Type B pancreatic cell (in vitro differentiated cells): ENCODE measurements around the gene DGKG. TPM values are rescaled to one million over a fixed set of nuclear protein-coding genes. Genes with fewer than 3 reads are reported as not detected.
A peak's percentile ranks its signal among the peaks of the same experiment; 100 is the strongest.

Source experiments
- DNase-seq: peaks from one replicate; pipeline ENCODE4 v3.0.0; 2021; ENCODE audit warnings: mixed read lengths; ENCODE audit not compliant: unreplicated experiment; ENCODE audit errors: extremely low spot score
- H3K27ac Mint-ChIP-seq: 2 replicates; pipeline ENCODE4 v1.8.0; 2021; ENCODE audit warnings: mild to moderate bottlenecking, mixed read lengths
- H3K27me3 Mint-ChIP-seq: 2 replicates; pipeline ENCODE4 v1.8.0; 2021; ENCODE audit warnings: mixed read lengths
- H3K36me3 Mint-ChIP-seq: 2 replicates; pipeline ENCODE4 v1.8.0; 2021; ENCODE audit warnings: mixed read lengths
- H3K4me1 Mint-ChIP-seq: one replicate; pipeline ENCODE4 v1.8.0; 2021; ENCODE audit warnings: mixed read lengths; ENCODE audit not compliant: unreplicated experiment
- H3K4me3 Mint-ChIP-seq: 2 replicates; pipeline ENCODE4 v1.8.0; 2021; ENCODE audit warnings: mild to moderate bottlenecking, mixed read lengths
- H3K9me3 Mint-ChIP-seq: 2 replicates; pipeline ENCODE4 v1.8.0; 2021; ENCODE audit warnings: mixed read lengths
- total RNA-seq: library from RNA; stranded (reverse); gene quantifications from 2 replicates; pipeline ENCODE4 v1.2.1, GENCODE V29; 2021; ENCODE audit warnings: low replicate concordance
- TF ChIP-seq, protein P1 (sequence below): fragments of 200-600 bp; sonication (generic); conservative IDR thresholded peaks from 2 replicates; pipeline ENCODE4 v1.5.0; 2021; ENCODE audit warnings: antibody characterized with exemption, mild to moderate bottlenecking

Gene DGKG
- total RNA-seq, 1 donor from 2014 or later: 11.6 TPM

DNA sequence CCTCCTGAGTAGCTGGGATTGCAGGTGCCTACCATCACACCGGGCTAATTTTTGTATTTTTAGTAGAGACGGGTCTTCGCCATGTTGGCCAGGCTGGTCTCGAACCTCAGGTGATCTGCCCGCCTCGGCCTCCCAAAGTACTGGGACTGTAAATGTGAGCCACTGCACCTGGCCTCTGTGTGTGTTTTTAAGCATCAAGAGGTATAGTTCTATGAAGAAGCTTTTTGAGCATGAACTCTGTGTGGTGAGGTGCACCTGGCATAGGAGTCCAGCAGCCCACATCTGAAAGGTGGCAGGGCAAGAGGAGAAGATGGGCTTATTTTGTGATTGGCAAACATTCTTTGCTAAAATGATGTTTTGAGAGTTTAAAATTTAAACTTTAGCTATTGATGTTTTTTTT, 118.0 kb downstream of the DGKG start:
- Mint-ChIP-seq H3K4me1 (no peaks in the 10 kb centered on the region), H3K27ac (no peak overlapping the region), H3K4me3 (no peak overlapping the region), H3K27me3 (peaks cover 19% of the 10 kb centered on the region), H3K36me3 (no peaks in the 10 kb centered on the region), H3K9me3 (no peaks in the 10 kb centered on the region)
- TF ChIP-seq, protein P1, sequence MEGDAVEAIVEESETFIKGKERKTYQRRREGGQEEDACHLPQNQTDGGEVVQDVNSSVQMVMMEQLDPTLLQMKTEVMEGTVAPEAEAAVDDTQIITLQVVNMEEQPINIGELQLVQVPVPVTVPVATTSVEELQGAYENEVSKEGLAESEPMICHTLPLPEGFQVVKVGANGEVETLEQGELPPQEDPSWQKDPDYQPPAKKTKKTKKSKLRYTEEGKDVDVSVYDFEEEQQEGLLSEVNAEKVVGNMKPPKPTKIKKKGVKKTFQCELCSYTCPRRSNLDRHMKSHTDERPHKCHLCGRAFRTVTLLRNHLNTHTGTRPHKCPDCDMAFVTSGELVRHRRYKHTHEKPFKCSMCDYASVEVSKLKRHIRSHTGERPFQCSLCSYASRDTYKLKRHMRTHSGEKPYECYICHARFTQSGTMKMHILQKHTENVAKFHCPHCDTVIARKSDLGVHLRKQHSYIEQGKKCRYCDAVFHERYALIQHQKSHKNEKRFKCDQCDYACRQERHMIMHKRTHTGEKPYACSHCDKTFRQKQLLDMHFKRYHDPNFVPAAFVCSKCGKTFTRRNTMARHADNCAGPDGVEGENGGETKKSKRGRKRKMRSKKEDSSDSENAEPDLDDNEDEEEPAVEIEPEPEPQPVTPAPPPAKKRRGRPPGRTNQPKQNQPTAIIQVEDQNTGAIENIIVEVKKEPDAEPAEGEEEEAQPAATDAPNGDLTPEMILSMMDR: no peak
- no peak for DNase-seq

DNA sequence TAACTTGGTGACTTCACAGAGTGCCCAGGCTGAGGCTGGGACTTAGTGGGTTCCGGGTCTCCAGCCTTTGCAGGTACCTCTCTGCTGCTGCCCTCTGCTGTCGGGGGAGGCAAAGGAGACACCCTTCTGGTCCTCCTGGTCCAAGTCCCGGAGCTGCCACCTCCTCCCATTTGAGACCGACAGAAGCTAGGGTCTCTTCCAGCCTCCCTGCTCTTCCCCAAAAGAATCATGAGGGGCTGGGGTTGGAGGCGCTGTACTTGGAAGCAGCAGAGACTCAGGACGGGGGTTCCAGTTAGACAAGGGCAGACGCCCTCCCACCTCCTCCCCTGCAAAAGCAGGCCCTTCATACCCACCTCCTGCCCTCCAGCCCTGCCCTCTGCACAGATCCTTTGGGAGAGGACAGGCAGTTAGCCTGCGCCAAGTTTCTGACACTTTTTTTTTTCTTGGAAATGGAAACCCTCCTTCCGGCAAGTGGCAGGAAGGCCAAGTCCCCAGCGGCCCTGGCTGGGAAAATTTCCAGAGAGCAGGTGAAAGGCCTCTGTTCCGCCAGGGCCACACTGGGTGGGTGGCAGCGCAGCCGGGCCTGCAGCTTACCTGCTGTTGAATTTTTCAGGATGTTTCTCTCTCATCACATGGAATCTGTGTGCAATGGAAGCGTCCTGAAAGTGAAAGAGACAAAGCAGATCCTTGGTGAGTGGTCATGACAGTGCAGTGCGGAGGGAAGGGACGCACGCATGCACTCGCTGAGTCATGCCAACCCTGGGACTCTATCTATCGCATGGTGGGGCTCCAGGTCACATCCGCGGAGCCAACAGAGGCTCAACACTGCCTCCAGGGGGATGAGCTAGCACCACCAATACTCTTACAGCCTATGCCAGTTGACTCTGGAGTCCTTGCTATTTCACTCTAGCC, 119.9 kb downstream of the DGKG start:
- Mint-ChIP-seq H3K36me3 (no peaks in the 10 kb centered on the region), H3K4me3 (no peak overlapping the region), H3K9me3 (no peaks in the 10 kb centered on the region), H3K27me3 (peaks cover 9% of the 10 kb centered on the region), H3K4me1 (no peaks in the 10 kb centered on the region), H3K27ac (no peak overlapping the region)
- TF ChIP-seq, protein P1: peak; percentile 60
- DNase-seq: no peak

DNA sequence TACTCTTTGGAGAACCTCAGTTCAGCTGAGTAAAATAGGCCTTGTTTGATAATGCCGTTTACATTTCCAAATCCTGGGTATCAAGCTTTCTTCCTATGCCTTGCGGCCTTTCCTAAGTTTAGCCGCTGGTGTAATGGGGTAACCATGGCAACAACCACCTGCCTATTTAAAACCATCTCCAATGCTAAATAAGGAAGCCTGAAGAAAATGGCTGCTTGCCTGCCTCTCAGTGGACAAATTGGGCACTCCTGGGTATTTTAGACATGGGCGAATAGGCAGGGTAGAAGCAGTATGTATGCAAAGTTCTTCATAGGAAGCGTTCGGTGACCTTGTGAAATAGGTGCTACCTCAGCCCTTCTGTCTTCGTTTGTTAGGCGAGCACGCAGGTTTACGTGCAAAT, 122.7 kb downstream of the DGKG start:
- DNase-seq: no peak
- Mint-ChIP-seq H3K4me1 (no peaks in the 10 kb centered on the region), H3K36me3 (no peaks in the 10 kb centered on the region), H3K4me3 (no peak overlapping the region), H3K27ac (no peak overlapping the region), H3K27me3 (peaks cover 9% of the 10 kb centered on the region), H3K9me3 (no peaks in the 10 kb centered on the region)
- TF ChIP-seq, protein P1: peak; percentile 33

DNA sequence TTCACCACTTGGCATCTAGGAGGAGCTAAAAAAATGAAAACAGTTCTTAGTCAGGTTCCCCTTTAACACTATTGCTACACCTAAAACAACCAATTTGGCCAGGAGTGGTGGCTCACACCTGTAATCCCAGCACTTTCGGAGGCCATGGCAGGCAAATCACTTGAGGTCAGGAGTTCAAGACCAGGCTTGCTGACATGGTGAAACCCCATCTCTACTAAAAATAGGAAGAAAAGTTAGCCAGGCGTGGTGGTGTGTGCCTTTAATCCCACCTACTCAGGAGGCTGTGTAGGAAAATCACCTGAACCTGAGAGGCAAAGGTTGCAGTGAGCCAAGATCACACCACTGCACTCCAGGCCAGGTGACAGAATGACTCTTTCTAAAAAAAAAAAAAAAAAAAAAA, 124.1 kb downstream of the DGKG start:
- H3K27ac Mint-ChIP-seq: no peak overlapping the region
- no peak overlapping the region for H3K4me3 Mint-ChIP-seq
- H3K9me3 Mint-ChIP-seq: no peaks in the 10 kb centered on the region
- H3K36me3 Mint-ChIP-seq: no peaks in the 10 kb centered on the region
- no peaks in the 10 kb centered on the region for H3K4me1 Mint-ChIP-seq
- no peak for DNase-seq
- TF ChIP-seq, protein P1: no peak
- H3K27me3 Mint-ChIP-seq: peaks cover 10% of the 10 kb centered on the region

DNA sequence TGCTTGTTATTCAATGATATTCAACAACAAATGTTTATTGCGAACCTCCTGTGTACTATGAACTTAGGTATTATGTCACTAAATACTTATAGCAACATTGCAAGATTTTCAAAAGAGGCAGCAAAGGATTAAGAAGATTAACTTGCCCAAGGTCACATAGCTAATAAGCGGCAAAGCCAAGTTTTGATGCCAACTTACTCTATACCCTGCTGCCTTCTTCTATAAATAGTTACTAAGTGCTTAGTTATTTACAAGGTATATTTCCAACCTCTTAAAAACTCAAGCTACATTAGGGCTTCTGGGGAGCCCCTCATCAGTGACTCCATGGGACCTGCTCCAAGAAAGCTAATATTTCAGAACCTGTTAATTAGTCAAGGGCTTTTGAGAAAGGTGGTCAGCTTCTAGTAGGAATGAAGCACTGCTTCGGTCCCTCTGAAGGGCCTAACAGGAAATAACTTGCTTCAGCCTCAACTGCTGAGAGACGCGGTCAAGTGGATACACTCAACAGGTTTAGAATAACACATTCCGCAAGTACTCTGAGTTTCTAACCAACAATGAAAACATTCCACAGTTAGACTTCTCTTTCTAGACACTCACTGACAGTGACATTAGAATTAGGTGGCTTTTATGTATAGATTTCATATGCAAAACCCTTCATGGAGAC, 125.5 kb downstream of the DGKG start:
- Mint-ChIP-seq H3K36me3 (no peaks in the 10 kb centered on the region), H3K27ac (no peak overlapping the region), H3K4me1 (no peaks in the 10 kb centered on the region), H3K9me3 (no peaks in the 10 kb centered on the region), H3K4me3 (no peak overlapping the region), H3K27me3 (peaks cover 11% of the 10 kb centered on the region)
- DNase-seq: no peak
- TF ChIP-seq, protein P1: no peak
